Fibroblast of lung (primary cell): Measurements from ENCODE around the gene JAZF1.

ENCODE experiments used
- CTCF ChIP-seq, 2 donors: IDR thresholded peaks in 1 of 2; conservative IDR thresholded peaks in 1 of 2; 1 replicate in 1 of 2; 2 replicates in 1 of 2; pipeline ENCODE4 v1.5.1; 2011 to 2012; ENCODE audit warnings: low read length in 2 of 2, control low read depth in 1 of 2, inconsistent platforms in 1 of 2, low read depth in 1 of 2, mild to moderate bottlenecking in 1 of 2
- EZH2 ChIP-seq: IDR thresholded peaks from 2 replicates; pipeline ENCODE4 v1.5.1; 2012; ENCODE audit warnings: low read length, control low read depth, mild to moderate bottlenecking; ENCODE audit errors: missing control alignments

GRCh38 chr7:28046035-28046434, 134.6 kb downstream of the JAZF1 start:
- no peak for TF ChIP-seq CTCF (conservative IDR thresholded peaks at IDR 0.05 in 1 of 2, IDR thresholded peaks at IDR 0.05 in 1 of 2; ENCODE audit: low read depth in 1 of 2, low read length in 2 of 2)
- no peak for TF ChIP-seq EZH2
